GM23248 (cell line): ENCODE results near the gene CIROP. TPM values are rescaled to one million over a fixed set of nuclear protein-coding genes. Genes with fewer than 3 reads are reported as not detected.

Experiments
- DNase-seq: peaks from one replicate; pipeline ENCODE4 v3.0.0-alpha.2; 2015
- H2AFZ ChIP-seq: fragments of 200-600 bp; sonication (generic); 2 replicates; pipeline ENCODE4 v1.6.1; 2016; ENCODE audit warnings: antibody characterized with exemption
- H3F3A ChIP-seq: fragments of 200-600 bp; sonication (generic); 2 replicates; pipeline ENCODE4 v1.6.1; 2016; ENCODE audit warnings: mild to moderate bottlenecking, antibody characterized with exemption, mixed run types; ENCODE audit not compliant: insufficient read depth
- H3K27ac ChIP-seq: fragments of 200-600 bp; sonication (generic); 2 replicates; pipeline ENCODE4 v1.5.1; 2016; ENCODE audit warnings: mild to moderate bottlenecking
- H3K27me3 ChIP-seq: fragments of 200-600 bp; sonication (generic); replicated peaks from 2 replicates; pipeline ENCODE4 v1.6.1; 2016; ENCODE audit warnings: mild to moderate bottlenecking; ENCODE audit not compliant: insufficient read depth
- H3K36me3 ChIP-seq: fragments of 200-600 bp; sonication (generic); 2 replicates; pipeline ENCODE4 v1.6.1; 2016; ENCODE audit warnings: low read depth, mild to moderate bottlenecking
- H3K4me1 ChIP-seq: fragments of 200-600 bp; sonication (generic); 2 replicates; pipeline ENCODE4 v1.6.1; 2016; ENCODE audit warnings: mild to moderate bottlenecking; ENCODE audit not compliant: insufficient read depth
- H3K4me2 ChIP-seq: fragments of 200-600 bp; sonication (generic); one replicate; pipeline ENCODE4 v1.6.1; 2016; ENCODE audit warnings: mild to moderate bottlenecking; ENCODE audit not compliant: unreplicated experiment
- H3K4me3 ChIP-seq: fragments of 200-600 bp; sonication (generic); 2 replicates; pipeline ENCODE4 v1.5.1; 2016; ENCODE audit warnings: mild to moderate bottlenecking
- H3K79me2 ChIP-seq: fragments of 200-600 bp; sonication (generic); 2 replicates; pipeline ENCODE4 v1.6.1; 2016; ENCODE audit warnings: mild to moderate bottlenecking; ENCODE audit not compliant: insufficient read depth
- H3K9ac ChIP-seq: fragments of 200-600 bp; sonication (generic); 2 replicates; pipeline ENCODE4 v1.6.1; 2016; ENCODE audit warnings: mild to moderate bottlenecking
- H3K9me2 ChIP-seq: fragments of 200-600 bp; sonication (generic); 2 replicates; pipeline ENCODE4 v1.6.1; 2016; ENCODE audit warnings: mixed run types, mild to moderate bottlenecking, moderate library complexity; ENCODE audit not compliant: insufficient read depth
- H3K9me3 ChIP-seq: fragments of 200-600 bp; sonication (generic); one replicate; pipeline ENCODE4 v1.6.1; 2017; ENCODE audit warnings: low read depth
- H4K20me1 ChIP-seq: fragments of 200-600 bp; sonication (generic); 2 replicates; pipeline ENCODE4 v1.6.0; 2016; ENCODE audit not compliant: insufficient read depth
- EZH2 ChIP-seq: fragments of 200-600 bp; sonication (generic); IDR thresholded peaks from 2 replicates; pipeline ENCODE4 v1.6.1; 2018; ENCODE audit warnings: antibody characterized with exemption, mild to moderate bottlenecking; ENCODE audit not compliant: insufficient read depth, poor library complexity, severe bottlenecking
- EZH2phosphoT487 ChIP-seq: fragments of 200-600 bp; sonication (generic); IDR thresholded peaks from 2 replicates; pipeline ENCODE4 v1.6.1; 2018; ENCODE audit warnings: antibody characterized with exemption, moderate library complexity, mild to moderate bottlenecking, low read depth; ENCODE audit not compliant: insufficient read depth
- WGBS, 2 experiments: methylation state at CpG; one replicate each; pipeline ENCODE4 v1.1.6; 2015 to 2017; ENCODE audit warnings: low lambda C conversion rate in 2 of 2, low coverage in 1 of 2; ENCODE audit errors: missing lambda C conversion rate in 2 of 2; 5-methylcytosine and 5-hydroxymethylcytosine counted together
- in situ Hi-C: fragments of 300-500 bp; cut with MboI; formaldehyde crosslinking; loops from 2 replicates; pipeline ENCODE4 v1.15.0; 2020
- polyA plus RNA-seq: library from polyadenylated mRNA; unstranded; fragments of >200 nt; fragmentation: Nextera tagmentation; extraction: Ambion mirVana; gene quantifications from 2 replicates; pipeline ENCODE4 v1.2.1, GENCODE V29; 2016
- total RNA-seq: library from RNA; depleted of rRNA; stranded (reverse); fragments of >200 nt; shearing (Covaris generic); gene quantifications from 2 replicates; pipeline ENCODE4 v1.2.3, GENCODE V29; 2014

Gene CIROP
- total and polyA plus RNA-seq, 2 experiments from 2014 or later: not detected

GRCh38 chr14:23126548-23127278, 21.9 kb upstream of the CIROP start:
- no peak overlapping the region for H3K4me3 ChIP-seq
- WGBS, 2 experiments: 91 to 95% methylated on average over 8 of the region's 8 CpGs
- in situ Hi-C loops: no loop called here
- TF ChIP-seq EZH2phosphoT487 (no peak), EZH2 (no peak)
- H3K79me2 ChIP-seq: no peaks in the 10 kb centered on the region
- peaks cover 18% of the 10 kb centered on the region; the same call in 1 of the 2 replicates for H3F3A ChIP-seq
- no peak overlapping the region for H3K4me2 ChIP-seq
- DNase-seq: no peak
- no peaks in the 10 kb centered on the region for H3K27me3 ChIP-seq
- H4K20me1 ChIP-seq: no peaks in the 10 kb centered on the region
- no peaks in the 10 kb centered on the region for H3K9me2 ChIP-seq
- no peak overlapping the region for H2AFZ ChIP-seq
- no peak overlapping the region for H3K9ac ChIP-seq
- no peaks in the 10 kb centered on the region for H3K9me3 ChIP-seq
- H3K27ac ChIP-seq: no peak overlapping the region
- H3K4me1 ChIP-seq: peaks cover 22% of the 10 kb centered on the region
- H3K36me3 ChIP-seq: no peaks in the 10 kb centered on the region

GRCh38 chr14:23125933-23126524, 21.2 kb upstream of the CIROP start:
- in situ Hi-C loops: no loop called here
- Histone ChIP-seq H3K36me3 (no peaks in the 10 kb centered on the region), H3K4me1 (peaks cover 29% of the 10 kb centered on the region), H3K4me3 (no peak overlapping the region), H4K20me1 (no peaks in the 10 kb centered on the region), H3K27ac (no peak overlapping the region), H3K9me3 (no peaks in the 10 kb centered on the region), H3F3A (peaks cover 21% of the 10 kb centered on the region), H3K27me3 (no peaks in the 10 kb centered on the region), H3K4me2 (no peak overlapping the region), H2AFZ (no peak overlapping the region), H3K79me2 (no peaks in the 10 kb centered on the region), H3K9ac (no peak overlapping the region), H3K9me2 (no peaks in the 10 kb centered on the region)
- TF ChIP-seq EZH2 (no peak), EZH2phosphoT487 (no peak)
- 87 to 92% methylated on average over 9 of the region's 9 CpGs for WGBS, 2 experiments
- DNase-seq: no peak

- H3K27ac ChIP-seq: peak overlapping the region; percentile 16; the same call in 1 of the 2 replicates
- H3K9me3 ChIP-seq: no peaks in the 10 kb centered on the region
- H3F3A ChIP-seq: peaks cover 22% of the 10 kb centered on the region
- no peak overlapping the region for H2AFZ ChIP-seq
- H3K9me2 ChIP-seq: no peaks in the 10 kb centered on the region
- peak; percentile 59 for DNase-seq
- no peak overlapping the region for H3K9ac ChIP-seq
- 15 to 19% methylated on average over 3 of the region's 3 CpGs for WGBS, 2 experiments
- H3K4me3 ChIP-seq: no peak overlapping the region
- H3K4me1 ChIP-seq: peaks cover 30% of the 10 kb centered on the region
- H4K20me1 ChIP-seq: no peaks in the 10 kb centered on the region
- H3K79me2 ChIP-seq: no peaks in the 10 kb centered on the region
- H3K36me3 ChIP-seq: no peaks in the 10 kb centered on the region
- TF ChIP-seq EZH2phosphoT487 (no peak), EZH2 (no peak)
- peak overlapping the region; percentile 40 for H3K4me2 ChIP-seq
- in situ Hi-C loops: no loop called here
- no peaks in the 10 kb centered on the region for H3K27me3 ChIP-seq
Observed at GRCh38 chr14:23125011-23125410, 20.2 kb upstream of the CIROP start.

GRCh38 chr14:23124337-23124954, 19.7 kb upstream of the CIROP start:
- no peak overlapping the region for H3K4me2 ChIP-seq
- H3K4me1 ChIP-seq: peaks cover 30% of the 10 kb centered on the region
- H3K9ac ChIP-seq: no peak overlapping the region
- H3K79me2 ChIP-seq: no peaks in the 10 kb centered on the region
- peaks cover 22% of the 10 kb centered on the region for H3F3A ChIP-seq
- H3K9me2 ChIP-seq: no peaks in the 10 kb centered on the region
- no peaks in the 10 kb centered on the region for H4K20me1 ChIP-seq
- H3K9me3 ChIP-seq: no peaks in the 10 kb centered on the region
- WGBS, 2 experiments: 76 to 77% methylated on average over 13 of the region's 13 CpGs
- H3K27ac ChIP-seq: peak overlapping the region; percentile 16; the same call in 1 of the 2 replicates
- H2AFZ ChIP-seq: no peak overlapping the region
- DNase-seq: no peak
- no peaks in the 10 kb centered on the region for H3K36me3 ChIP-seq
- H3K27me3 ChIP-seq: no peaks in the 10 kb centered on the region
- in situ Hi-C loops: no loop called here
- H3K4me3 ChIP-seq: no peak overlapping the region
- TF ChIP-seq EZH2phosphoT487 (no peak), EZH2 (no peak)
